ENCODE data around the gene STAT4. TPM values are rescaled to one million over a fixed set of nuclear protein-coding genes. Genes with fewer than 3 reads are reported as not detected.

Gene STAT4
- total RNA-seq, 1 experiment from 2014 or later, result 0.89 TPM

- Histone ChIP-seq H3K4me1 (replicated peaks) (0 out of 2 replicates have a peak, but pooled peaks cover 4% of the 10 kb centered on the region), H3K9me3 (replicated peaks) (no peaks in the 10 kb centered on the region), H3K27me3 (replicated peaks) (no peaks in the 10 kb centered on the region), H3K4me3 (no peak overlapping the region), H3K27ac (no peak overlapping the region), H3K36me3 (no peaks in the 10 kb centered on the region)
- DNase-seq (ENCODE audit: low read depth in 1 of 2, low spot score in 2 of 2), result no peak
These were observed 29.9 kb upstream of the STAT4 start for GRCh38 chr2:191180713-191181112.

DNA sequence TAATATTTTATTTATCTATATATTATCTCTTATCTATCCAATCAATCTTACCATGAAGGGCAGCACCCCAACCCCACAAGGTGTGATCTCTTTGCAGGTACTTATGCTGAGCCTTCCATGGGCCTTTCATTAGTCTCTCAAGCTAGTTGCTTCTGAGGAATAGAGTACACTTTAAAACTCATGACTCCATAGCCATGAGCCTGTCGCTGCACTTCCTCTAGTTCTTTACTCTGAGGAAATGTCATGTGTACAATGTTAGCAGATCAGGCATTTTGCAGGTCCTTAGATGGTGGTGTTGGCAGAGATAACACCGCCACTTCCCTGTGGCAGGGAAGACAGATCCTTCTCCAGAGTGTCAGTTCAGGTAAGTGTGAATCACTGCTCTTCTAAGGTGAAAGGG is 29.5 kb upstream of the STAT4 start:
- Histone ChIP-seq H3K27me3 (replicated peaks) (no peaks in the 10 kb centered on the region), H3K36me3 (no peaks in the 10 kb centered on the region), H3K27ac (no peak overlapping the region), H3K4me3 (no peak overlapping the region), H3K9me3 (replicated peaks) (no peaks in the 10 kb centered on the region), H3K4me1 (replicated peaks) (0 out of 2 replicates have a peak, but pooled peaks cover 4% of the 10 kb centered on the region)
- DNase-seq (ENCODE audit: low read depth in 1 of 2, low spot score in 2 of 2), result no peak

DNA sequence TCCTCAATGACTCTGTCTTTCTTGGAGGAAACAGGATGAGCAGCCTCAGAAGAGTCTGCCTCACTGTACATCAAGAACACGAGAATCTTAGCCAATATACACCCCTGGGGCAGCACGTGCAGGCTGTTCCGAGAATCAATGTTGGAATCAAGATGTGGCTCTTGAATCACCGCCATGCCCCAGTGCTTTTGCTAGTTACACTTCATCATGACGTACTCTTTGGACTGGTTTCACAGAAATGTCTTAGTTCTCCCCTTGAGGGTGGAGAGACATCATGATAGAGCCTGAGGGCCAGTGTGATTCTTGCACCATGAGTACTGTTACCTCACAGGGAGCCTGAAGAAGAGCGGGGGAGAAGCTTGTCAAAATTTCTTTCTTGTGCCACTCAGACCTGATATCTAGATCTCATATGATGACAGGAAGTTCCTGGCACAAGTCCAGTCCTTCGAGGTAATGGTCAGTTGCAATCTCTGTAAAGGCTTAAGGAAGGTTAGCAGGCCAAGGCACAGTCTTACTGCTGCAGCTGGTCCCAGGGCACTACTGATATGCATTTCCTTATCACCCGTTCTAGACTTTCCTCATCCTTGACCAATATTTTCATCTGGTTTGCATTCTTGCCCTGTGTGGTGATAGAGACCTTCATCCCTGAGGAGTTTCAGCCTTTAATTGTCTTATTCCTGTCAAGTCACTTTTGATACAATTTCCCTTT is 28.2 kb upstream of the STAT4 start:
- no peaks in the 10 kb centered on the region for H3K9me3 ChIP-seq (replicated peaks)
- no peak overlapping the region for H3K27ac ChIP-seq
- DNase-seq (ENCODE audit: low read depth in 1 of 2, low spot score in 2 of 2), result no peak
- no peak overlapping the region for H3K4me3 ChIP-seq
- H3K4me1 ChIP-seq (replicated peaks), result 0 out of 2 replicates have a peak, but pooled peaks cover 4% of the 10 kb centered on the region
- no peaks in the 10 kb centered on the region for H3K27me3 ChIP-seq (replicated peaks)
- H3K36me3 ChIP-seq, result no peaks in the 10 kb centered on the region

GRCh38 chr2:191177751-191178736 is 27.2 kb upstream of the STAT4 start:
- DNase-seq (ENCODE audit: low read depth in 1 of 2, low spot score in 2 of 2), result no peak
- Histone ChIP-seq H3K4me1 (replicated peaks) (peaks cover 5% of the 10 kb centered on the region), H3K27me3 (replicated peaks) (no peaks in the 10 kb centered on the region), H3K9me3 (replicated peaks) (no peaks in the 10 kb centered on the region), H3K27ac (no peak overlapping the region), H3K36me3 (no peaks in the 10 kb centered on the region), H3K4me3 (no peak overlapping the region)

GRCh38 chr2:191176801-191177438 is 26.1 kb upstream of the STAT4 start:
- Histone ChIP-seq H3K27ac (no peak overlapping the region), H3K36me3 (no peaks in the 10 kb centered on the region), H3K4me1 (replicated peaks) (peaks cover 16% of the 10 kb centered on the region), H3K9me3 (replicated peaks) (no peaks in the 10 kb centered on the region), H3K27me3 (replicated peaks) (no peaks in the 10 kb centered on the region), H3K4me3 (no peak overlapping the region)
- DNase-seq (ENCODE audit: low read depth in 1 of 2, low spot score in 2 of 2), result no peak

DNA sequence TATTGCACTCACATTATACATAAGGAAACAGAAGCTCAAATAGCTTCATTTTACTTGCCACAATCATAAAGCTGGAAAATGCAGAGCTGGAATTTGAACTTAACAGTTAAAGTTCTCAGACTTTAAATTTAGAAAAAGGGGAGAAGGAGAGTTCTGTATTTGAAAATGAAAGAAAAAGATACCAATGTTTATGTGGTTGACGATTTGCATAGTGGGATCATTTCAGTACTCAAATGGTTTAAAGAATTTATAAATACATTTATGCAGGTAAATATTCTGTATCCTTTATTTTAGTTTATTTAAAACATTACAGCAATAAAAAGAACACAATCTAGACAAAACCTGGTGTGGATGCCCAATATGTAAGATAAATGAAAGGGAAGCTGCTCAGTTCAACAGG is 25.5 kb upstream of the STAT4 start:
- H3K9me3 ChIP-seq (replicated peaks), result no peaks in the 10 kb centered on the region
- H3K4me1 ChIP-seq (replicated peaks), result peaks cover 22% of the 10 kb centered on the region
- no peak overlapping the region for H3K27ac ChIP-seq
- H3K36me3 ChIP-seq, result no peaks in the 10 kb centered on the region
- no peak overlapping the region for H3K4me3 ChIP-seq
- no peaks in the 10 kb centered on the region for H3K27me3 ChIP-seq (replicated peaks)
- no peak for DNase-seq (ENCODE audit: low read depth in 1 of 2, low spot score in 2 of 2)

GRCh38 chr2:191174442-191174841 is 23.6 kb upstream of the STAT4 start:
- Histone ChIP-seq H3K4me3 (no peak overlapping the region), H3K36me3 (no peaks in the 10 kb centered on the region), H3K9me3 (replicated peaks) (no peaks in the 10 kb centered on the region), H3K4me1 (replicated peaks) (peaks cover 36% of the 10 kb centered on the region), H3K27ac (no peak overlapping the region), H3K27me3 (replicated peaks) (no peaks in the 10 kb centered on the region)
- DNase-seq (ENCODE audit: low read depth in 1 of 2, low spot score in 2 of 2), result no peak

GRCh38 chr2:191173206-191173605 is 22.4 kb upstream of the STAT4 start:
- no peak for DNase-seq (ENCODE audit: low read depth in 1 of 2, low spot score in 2 of 2)
- no peak overlapping the region for H3K27ac ChIP-seq
- H3K36me3 ChIP-seq, result no peaks in the 10 kb centered on the region
- H3K4me3 ChIP-seq, result no peak overlapping the region
- H3K9me3 ChIP-seq (replicated peaks), result no peaks in the 10 kb centered on the region
- H3K27me3 ChIP-seq (replicated peaks), result no peaks in the 10 kb centered on the region
- peaks cover 40% of the 10 kb centered on the region for H3K4me1 ChIP-seq (replicated peaks)

- peak; percentile 62 to 84 for DNase-seq (ENCODE audit: low read depth in 1 of 2, low spot score in 2 of 2)
- Histone ChIP-seq H3K4me3 (no peak overlapping the region), H3K4me1 (replicated peaks) (peaks cover 44% of the 10 kb centered on the region)
These were observed 21.0 kb upstream of the STAT4 start for GRCh38 chr2:191171708-191172355.

GRCh38 chr2:191171286-191171685 is 20.5 kb upstream of the STAT4 start:
- H3K27me3 ChIP-seq (replicated peaks), result no peaks in the 10 kb centered on the region
- no peak for DNase-seq (ENCODE audit: low read depth in 1 of 2, low spot score in 2 of 2)
- peak overlapping the region; percentile 86 for H3K27ac ChIP-seq
- H3K4me1 ChIP-seq (replicated peaks), result peaks cover 49% of the 10 kb centered on the region
- no peaks in the 10 kb centered on the region for H3K36me3 ChIP-seq
- H3K9me3 ChIP-seq (replicated peaks), result no peaks in the 10 kb centered on the region
- no peak overlapping the region for H3K4me3 ChIP-seq

More at GRCh38 chr2:191171708-191172355, 21.0 kb upstream of the STAT4 start:
- peak overlapping the region; percentile 86 for H3K27ac ChIP-seq
- H3K27me3 ChIP-seq (replicated peaks), result no peaks in the 10 kb centered on the region
- no peaks in the 10 kb centered on the region for H3K9me3 ChIP-seq (replicated peaks)
- H3K36me3 ChIP-seq, result no peaks in the 10 kb centered on the region

GRCh38 chr2:191170773-191171172 is 20.0 kb upstream of the STAT4 start:
- Histone ChIP-seq H3K36me3 (no peaks in the 10 kb centered on the region), H3K9me3 (replicated peaks) (no peaks in the 10 kb centered on the region), H3K4me1 (replicated peaks) (peaks cover 54% of the 10 kb centered on the region), H3K4me3 (no peak overlapping the region), H3K27me3 (replicated peaks) (no peaks in the 10 kb centered on the region), H3K27ac (peak overlapping the region; percentile 86)
- DNase-seq (ENCODE audit: low read depth in 1 of 2, low spot score in 2 of 2), result no peak

GRCh38 chr2:191170301-191170636 is 19.5 kb upstream of the STAT4 start:
- Histone ChIP-seq H3K4me3 (no peak overlapping the region), H3K36me3 (no peaks in the 10 kb centered on the region), H3K27ac (peak overlapping the region; percentile 86), H3K4me1 (replicated peaks) (peaks cover 59% of the 10 kb centered on the region), H3K27me3 (replicated peaks) (no peaks in the 10 kb centered on the region), H3K9me3 (replicated peaks) (no peaks in the 10 kb centered on the region)
- no peak for DNase-seq (ENCODE audit: low read depth in 1 of 2, low spot score in 2 of 2)

GRCh38 chr2:191169456-191170300 is 18.9 kb upstream of the STAT4 start:
- DNase-seq (ENCODE audit: low read depth in 1 of 2, low spot score in 2 of 2), result no peak
- Histone ChIP-seq H3K27ac (no peak overlapping the region; the same call in 1 of the 2 replicates), H3K4me3 (no peak overlapping the region), H3K36me3 (no peaks in the 10 kb centered on the region), H3K4me1 (replicated peaks) (peaks cover 65% of the 10 kb centered on the region), H3K9me3 (replicated peaks) (no peaks in the 10 kb centered on the region), H3K27me3 (replicated peaks) (no peaks in the 10 kb centered on the region)
